Pancreas (tissue), 10 donors: ENCODE measurements around the gene BACH2. TPM values are rescaled to one million over a fixed set of nuclear protein-coding genes. Genes with fewer than 3 reads are reported as not detected.

ENCODE experiments used
- ATAC-seq, 4 donors: fragments of 200-7000 bp; cut with Tn5 transposase; one replicate each; pipeline versions ENCODE4 v1.8.0 to v1.9.1; 2020; ENCODE audit warnings: mild to moderate bottlenecking in 4 of 4, moderate library complexity in 4 of 4
- DNase-seq, 6 donors: peaks; one replicate each; pipeline ENCODE4 v3.0.0-alpha.2; 2020
- FAIRE-seq: peaks from 2 replicates; lab custom pipeline; 2012; peaks lifted over from hg19 to GRCh38; lab: Jason Lieb, UNC
- H3K27ac ChIP-seq, 4 donors: fragments of 200-600 bp; sonication (generic); 1 replicate in 3 of 4; 2 replicates in 1 of 4; pipeline versions ENCODE4 v1.5.0 to v1.8.0; 2020
- H3K27me3 ChIP-seq, 4 donors: fragments of 200-600 bp; one replicate each; pipeline ENCODE4 v1.8.0; 2021
- H3K36me3 ChIP-seq, 3 donors: fragments of 200-600 bp; sonication (generic) in 1 of 3; one replicate each; pipeline versions ENCODE4 v1.5.0 to v1.8.0; 2020 to 2021
- H3K4me1 ChIP-seq, 3 donors: fragments of 200-600 bp; one replicate each; pipeline ENCODE4 v1.8.0; 2021
- H3K4me3 ChIP-seq, 4 donors: fragments of 200-600 bp; sonication (generic) in 2 of 4; one replicate each; pipeline versions ENCODE4 v1.5.0 to v1.8.0; 2020 to 2021
- H3K9me3 ChIP-seq, 4 donors: fragments of 200-600 bp; one replicate each; pipeline ENCODE4 v1.8.0; 2021
- CTCF ChIP-seq, 4 donors: fragments of 200-600 bp; sonication (generic) in 3 of 4; IDR thresholded peaks; one replicate each; pipeline versions ENCODE4 v1.5.0 to v1.8.0; 2021; ENCODE audit warnings: antibody characterized with exemption in 4 of 4
- WGBS, 2 donors: extraction: QIAGEN DNeasy Blood & Tissue Kit; methylation state at CpG; one replicate each; pipeline ENCODE4 v1.1.7; 2013; 5-methylcytosine and 5-hydroxymethylcytosine counted together
- intact Hi-C, 3 donors: fragments of 100-400 bp; cut with DNase I; formaldehyde crosslinking; loops; one replicate each; pipeline versions ENCODE4 v1.11.1 to v1.14.2; 2022
- polyA plus RNA-seq, 2 donors: library from polyadenylated mRNA; stranded (reverse); fragments of 200-250 nt; gene quantifications; one replicate each; pipeline ENCODE4 v1.2.3, GENCODE V29; 2013
- total RNA-seq, 6 donors: library from RNA; stranded (reverse); fragmentation: NEBNext Ultra II Directional in 4 of 6; extraction: Animal tissue kit (Norgen Biotek cat#: 25700) in 4 of 6; gene quantifications; one replicate each; pipeline versions ENCODE4 v1.2.1 to v1.2.4, GENCODE V29; 2021 to 2023
- donor health status: healthy with polysubstance abuse.
- donor health status: DM: no; HTN: no; CAD: no; lungs with moderate emphysema.
- donor health status: DM: no; HTN: no; CAD: no.
- donor health status: control.
- donor health status: control.
- donor health status: Bipolar disorder and iron deficiency.
- donor health status: DM: yes; HTN: yes; CAD: no.
- donor health status: DM: no; HTN: no; CAD: no.
- donor health status: DM: no; HTN: no; CAD: no.
- donor health status: DM: yes; HTN: yes; CAD: no.

BACH2 gene
- total and polyA plus RNA-seq, 8 donors, result 0.61 to 8.0 (median 4.9) TPM

GRCh38 chr6:90193359-90193758 lies 103.3 kb downstream of the BACH2 start:
- no peaks in the 10 kb centered on the region for H3K4me1 ChIP-seq
- DNase-seq (no peak), FAIRE-seq (no peak), ATAC-seq (no peak)
- no peak overlapping the region for H3K4me3 ChIP-seq
- H3K36me3 ChIP-seq, result no peaks in the 10 kb centered on the region
- no peaks in the 10 kb centered on the region for H3K27me3 ChIP-seq
- 94 to 96% methylated on average over 4 of the region's 4 CpGs for WGBS, 2 donors
- no peaks in the 10 kb centered on the region for H3K9me3 ChIP-seq
- no peak for TF ChIP-seq CTCF (IDR thresholded peaks at IDR 0.05)
- no peak overlapping the region for H3K27ac ChIP-seq
- intact Hi-C loops, result no loop called here

- TF ChIP-seq CTCF (IDR thresholded peaks at IDR 0.05), result no peak
- no peak for FAIRE-seq
- ATAC-seq, result no peak
Measured at GRCh38 chr6:90192857-90193256, 103.8 kb downstream of the BACH2 start.

GRCh38 chr6:90190752-90191395 lies 105.8 kb downstream of the BACH2 start:
- H3K4me3 ChIP-seq, result no peak overlapping the region
- DNase-seq (no peak), FAIRE-seq (no peak), ATAC-seq (no peak)
- intact Hi-C loops, result no loop called here
- no peak for TF ChIP-seq CTCF (IDR thresholded peaks at IDR 0.05)
- H3K36me3 ChIP-seq, result no peaks in the 10 kb centered on the region
- no peaks in the 10 kb centered on the region for H3K27me3 ChIP-seq
- H3K27ac ChIP-seq, result no peak overlapping the region
- peaks cover 0 to 11% (median 4%) of the 10 kb centered on the region in 3 donors for H3K4me1 ChIP-seq
- WGBS, 2 donors, result 81 to 83% methylated on average over 5 of the region's 5 CpGs
- no peaks in the 10 kb centered on the region for H3K9me3 ChIP-seq

More at GRCh38 chr6:90192857-90193256, 103.8 kb downstream of the BACH2 start:
- 91 to 97% methylated on average over 3 of the region's 3 CpGs for WGBS, 2 donors
- Histone ChIP-seq H3K4me3 (no peak overlapping the region), H3K4me1 (no peaks in the 10 kb centered on the region), H3K27me3 (no peaks in the 10 kb centered on the region), H3K36me3 (no peaks in the 10 kb centered on the region), H3K27ac (no peak overlapping the region), H3K9me3 (no peaks in the 10 kb centered on the region)
- no peak for DNase-seq
- intact Hi-C loops, result no loop called here

GRCh38 chr6:90190131-90190530 lies 106.5 kb downstream of the BACH2 start:
- Histone ChIP-seq H3K9me3 (no peaks in the 10 kb centered on the region), H3K4me1 (peaks cover 0 to 15% (median 4%) of the 10 kb centered on the region in 3 donors), H3K4me3 (no peak overlapping the region), H3K27ac (no peak overlapping the region), H3K27me3 (no peaks in the 10 kb centered on the region), H3K36me3 (no peaks in the 10 kb centered on the region)
- intact Hi-C loops, result no loop called here
- no peak for FAIRE-seq
- DNase-seq, result no peak
- ATAC-seq, result no peak
- no peak for TF ChIP-seq CTCF (IDR thresholded peaks at IDR 0.05)
- 90 to 95% methylated on average over 4 of the region's 4 CpGs for WGBS, 2 donors

- no peaks in the 10 kb centered on the region for H3K36me3 ChIP-seq
- WGBS, 2 donors, result 82% methylated on average over 8 of the region's 8 CpGs
- H3K4me3 ChIP-seq, result no peak overlapping the region
- DNase-seq (no peak), ATAC-seq (no peak), FAIRE-seq (no peak)
- no peak overlapping the region for H3K27ac ChIP-seq
- intact Hi-C loops, result no loop called here
- peaks cover 16 to 40% (median 17%) of the 10 kb centered on the region in 3 donors for H3K4me1 ChIP-seq
- no peaks in the 10 kb centered on the region for H3K27me3 ChIP-seq
- no peak for TF ChIP-seq CTCF (IDR thresholded peaks at IDR 0.05)
- H3K9me3 ChIP-seq, result no peaks in the 10 kb centered on the region
Measured at GRCh38 chr6:90187437-90188121, 109.1 kb downstream of the BACH2 start.
